Upper lobe of left lung (tissue), 4 donors: ENCODE data around the gene DHX57.

Source experiments
- CTCF ChIP-seq, 6 experiments: fragments of 450-650 bp in 4 of 6; fragments of 200-600 bp in 2 of 6; sonication (generic) in 2 of 6; IDR thresholded peaks; one replicate each; pipeline ENCODE4 v1.5.1; 2016 to 2019; ENCODE audit warnings: antibody characterized with exemption in 6 of 6
- POLR2A ChIP-seq, 4 donors: fragments of 450-650 bp; IDR thresholded peaks; one replicate each; pipeline ENCODE4 v1.5.1; 2016 to 2017; ENCODE audit warnings: antibody characterized with exemption in 4 of 4, mild to moderate bottlenecking in 2 of 4

GRCh38 chr2:38775097-38775920, 100.4 kb downstream of the DHX57 start:
- no peak for TF ChIP-seq CTCF (IDR thresholded peaks at IDR 0.05)
- no peak for TF ChIP-seq POLR2A (IDR thresholded peaks at IDR 0.05)
